HG03558 (cell line): Measurements from ENCODE around the gene OR5H14.
"Not testable (repeated sequence)": the region's sequence is repeated elsewhere in the genome, so short reads cannot be mapped to it uniquely, and the experiment has no call there.

Source experiments
- ATAC-seq: cut with Tn5 transposase; IDR thresholded peaks from one replicate; pipeline ENCODE4 v1.9.1; 2021; ENCODE audit warnings: moderate number of reproducible peaks; ENCODE audit not compliant: unreplicated experiment; ENCODE audit errors: extremely low read depth

OR5H14 gene

GRCh38 chr3:98147179-98147578 is at the start of gene OR5H14:
Gene OR5H14 (plus strand): TSS chr3:98147479. CDS start chr3:98149386, 1,907 bp downstream.
- ATAC-seq: no peak

- ATAC-seq: no peak
Measured at GRCh38 chr3:98099848-98100247, 47.4 kb upstream of the OR5H14 start.

GRCh38 chr3:98108162-98108561 is 39.1 kb upstream of the OR5H14 start:
- no peak for ATAC-seq

GRCh38 chr3:98109807-98110549 is 37.3 kb upstream of the OR5H14 start:
- no peak for ATAC-seq

GRCh38 chr3:98110550-98110908 is 36.8 kb upstream of the OR5H14 start:
- ATAC-seq: no peak

GRCh38 chr3:98114264-98114663 is 33.0 kb upstream of the OR5H14 start:
- ATAC-seq: no peak

- no peak for ATAC-seq
Measured at GRCh38 chr3:98115717-98116116, 31.6 kb upstream of the OR5H14 start.

GRCh38 chr3:98130421-98130820 is 16.9 kb upstream of the OR5H14 start, which contains the start of gene OR5H1:
Gene OR5H1 (plus strand): TSS chr3:98130721. CDS start chr3:98132698, 1,977 bp downstream.
- no peak for ATAC-seq

GRCh38 chr3:98136631-98137030 is 10.6 kb upstream of the OR5H14 start:
- no peak for ATAC-seq

GRCh38 chr3:98137826-98138557 is 9.3 kb upstream of the OR5H14 start:
- not testable (repeated sequence) for ATAC-seq

GRCh38 chr3:98140531-98140930 is 6.7 kb upstream of the OR5H14 start:
- no peak for ATAC-seq

GRCh38 chr3:98148751-98149150 is 1.5 kb downstream of the OR5H14 start:
- no peak for ATAC-seq

GRCh38 chr3:98149456-98149855 is 2.2 kb downstream of the OR5H14 start:
- not testable (repeated sequence) for ATAC-seq

- no peak for ATAC-seq
Measured at GRCh38 chr3:98151241-98151640, 4.0 kb downstream of the OR5H14 start.

GRCh38 chr3:98166396-98166795 is 19.1 kb downstream of the OR5H14 start, which contains the start of gene OR5H15:
Gene OR5H15 (plus strand): TSS chr3:98166696. CDS start chr3:98168700, 2,004 bp downstream.
- no peak for ATAC-seq

- ATAC-seq: no peak
Measured at GRCh38 chr3:98171071-98171470, 23.8 kb downstream of the OR5H14 start.

- no peak for ATAC-seq
Measured at GRCh38 chr3:98172621-98173020, 25.3 kb downstream of the OR5H14 start.

GRCh38 chr3:98180319-98180890 is 33.1 kb downstream of the OR5H14 start:
- ATAC-seq: no peak

- no peak for ATAC-seq
Measured at GRCh38 chr3:98182196-98182595, 34.9 kb downstream of the OR5H14 start.

GRCh38 chr3:98185180-98185579 is 37.9 kb downstream of the OR5H14 start:
- no peak for ATAC-seq

GRCh38 chr3:98188545-98188944 is 41.3 kb downstream of the OR5H14 start:
- peak; percentile 85 for ATAC-seq
